ENCODE measurements around the gene NUDCD2. TPM values are rescaled to one million over a fixed set of nuclear protein-coding genes. Genes with fewer than 3 reads are reported as not detected.

The NUDCD2 gene
- total and polyA plus RNA-seq, 8 donors: 17.9 to 56.7 (median 48.6) TPM

DNA sequence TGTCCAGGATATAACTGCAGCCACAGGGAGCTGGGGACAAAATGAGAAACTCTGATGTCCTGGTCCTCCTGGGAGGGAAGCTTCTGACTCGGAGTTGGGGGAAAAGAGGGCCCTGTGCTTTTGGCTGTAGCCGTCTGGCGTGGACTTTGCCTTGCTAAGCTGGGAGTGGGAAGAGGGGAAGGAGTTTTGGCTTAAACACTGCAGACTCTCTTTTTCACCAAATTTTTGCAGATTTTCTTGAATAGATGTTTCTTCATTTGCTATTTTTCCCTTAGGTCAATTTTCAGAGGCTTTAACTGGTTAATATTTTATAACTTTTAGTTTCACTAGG is 29.8 kb upstream of the NUDCD2 start:
- Histone ChIP-seq H3K36me3 (no peaks in the 10 kb centered on the region), H3K4me1 (no peaks in the 10 kb centered on the region), H3K4me3 (no peak overlapping the region), H3K27ac (no peak overlapping the region), H3K27me3 (no peaks in the 10 kb centered on the region), H3K9me3 (no peaks in the 10 kb centered on the region)
- ATAC-seq: no peak
- intact Hi-C loops (cut with DNase I): no loop called here
- DNase-seq: no peak
- no peak for TF ChIP-seq CTCF (IDR thresholded peaks at IDR 0.05)

DNA sequence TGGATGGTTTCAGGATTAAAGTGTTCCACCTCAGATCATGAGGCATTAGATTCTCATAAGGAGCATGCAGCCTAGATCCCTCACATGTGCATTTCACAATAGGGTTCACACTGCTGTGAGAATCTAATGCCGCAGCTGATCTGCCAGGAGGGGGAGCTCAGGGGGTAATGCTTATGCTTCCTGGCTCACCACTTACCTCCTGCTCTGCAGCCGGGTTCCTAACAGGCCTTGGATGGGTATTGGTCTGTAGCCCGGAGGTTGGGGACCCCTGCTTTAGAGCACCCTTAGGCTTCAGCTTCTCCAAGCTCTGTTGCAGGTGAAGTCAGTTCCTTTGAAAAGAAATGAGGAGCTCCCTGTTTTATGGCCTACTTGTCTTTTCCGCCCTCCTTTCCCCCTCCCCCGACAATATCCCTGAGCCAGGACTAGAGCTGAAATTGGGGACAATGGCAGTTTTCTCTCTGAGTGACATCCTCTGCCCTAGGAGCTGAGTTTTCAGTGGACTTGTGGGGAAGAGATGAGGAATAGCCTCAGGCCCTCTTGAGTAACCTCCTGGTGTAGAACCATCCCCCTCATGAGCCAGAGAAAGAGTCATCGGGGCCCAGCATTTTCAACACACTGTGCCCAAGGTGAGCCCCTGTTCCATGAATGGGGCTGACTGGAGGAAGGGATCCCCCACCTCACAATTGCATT is 29.3 kb upstream of the NUDCD2 start:
- Histone ChIP-seq H3K27ac (no peak overlapping the region), H3K4me1 (no peaks in the 10 kb centered on the region), H3K4me3 (no peak overlapping the region), H3K27me3 (no peaks in the 10 kb centered on the region), H3K36me3 (no peaks in the 10 kb centered on the region), H3K9me3 (no peaks in the 10 kb centered on the region)
- no peak for DNase-seq
- TF ChIP-seq CTCF (IDR thresholded peaks at IDR 0.05): no peak
- intact Hi-C loops (cut with DNase I): no loop called here
- ATAC-seq: no peak

DNA sequence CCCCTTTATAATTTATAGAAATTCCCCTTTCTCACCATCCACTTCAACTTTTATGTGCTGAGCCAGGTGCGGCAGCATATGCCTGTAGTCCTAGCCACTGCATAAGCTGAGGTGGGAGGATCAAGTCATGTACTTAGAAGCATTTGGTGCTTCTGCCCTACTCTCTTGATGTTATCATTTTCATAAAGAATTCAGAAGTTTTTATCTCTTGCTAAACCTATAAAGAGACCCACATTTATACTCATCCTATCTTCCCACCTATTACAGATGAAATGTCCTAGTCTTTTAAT is 19.0 kb upstream of the NUDCD2 start:
- H3K4me3 ChIP-seq: no peak overlapping the region

DNA sequence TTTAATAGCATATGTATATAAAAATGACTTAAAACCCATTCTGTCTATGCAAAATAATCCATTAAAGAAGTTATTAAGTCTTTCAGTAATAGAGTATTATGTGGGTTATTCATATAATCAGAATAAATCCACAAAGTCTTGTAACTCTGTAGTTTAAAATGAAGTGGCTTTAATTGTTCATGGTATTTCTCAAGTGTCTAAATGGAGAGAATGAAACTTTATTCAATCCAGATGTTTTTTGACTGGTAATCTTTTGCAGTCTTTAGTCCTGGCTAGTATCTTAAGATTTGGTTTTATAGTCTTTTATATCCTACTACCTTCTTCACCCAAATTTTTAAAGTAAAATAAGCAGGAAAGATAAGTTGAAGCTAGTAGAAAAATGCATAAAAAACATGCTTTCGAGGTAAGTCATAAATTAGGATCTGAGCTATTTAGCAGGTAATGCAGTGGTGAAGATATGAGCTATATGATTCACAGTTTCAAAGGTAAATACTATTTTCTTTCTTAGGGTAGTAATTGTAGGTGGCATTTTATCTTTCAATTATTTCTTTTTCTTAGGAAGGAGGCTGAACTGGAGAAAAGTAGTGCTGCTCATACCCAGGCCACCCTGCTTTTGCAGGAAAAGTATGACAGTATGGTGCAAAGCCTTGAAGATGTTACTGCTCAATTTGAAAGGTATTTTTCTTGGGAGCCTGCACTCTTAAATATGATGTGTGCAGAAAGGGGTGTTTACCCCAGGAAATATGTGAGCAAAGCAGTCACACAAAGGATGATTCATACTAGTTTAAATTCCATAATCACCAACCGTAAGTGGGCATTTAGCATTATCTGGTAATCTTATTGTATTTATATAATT is 18.5 kb upstream of the NUDCD2 start:
- ATAC-seq (no peak), DNase-seq (no peak)
- H3K36me3 ChIP-seq: peaks cover 0 to 4% of the 10 kb centered on the region in 2 donors
- intact Hi-C loops (cut with DNase I): no loop called here
- H3K4me1 ChIP-seq: no peaks in the 10 kb centered on the region
- H3K27me3 ChIP-seq: no peaks in the 10 kb centered on the region
- H3K4me3 ChIP-seq: no peak overlapping the region
- H3K9me3 ChIP-seq: no peaks in the 10 kb centered on the region
- no peak for TF ChIP-seq CTCF (IDR thresholded peaks at IDR 0.05)
- H3K27ac ChIP-seq: no peak overlapping the region

More for the DNA sequence above, 19.0 kb upstream of the NUDCD2 start:
- TF ChIP-seq CTCF (IDR thresholded peaks at IDR 0.05): no peak
- H3K36me3 ChIP-seq: peaks cover 0 to 4% of the 10 kb centered on the region in 2 donors
- H3K27ac ChIP-seq: no peak overlapping the region
- no peaks in the 10 kb centered on the region for H3K4me1 ChIP-seq
- DNase-seq: no peak
- H3K27me3 ChIP-seq: no peaks in the 10 kb centered on the region
- intact Hi-C loops (cut with DNase I): no loop called here
- no peak for ATAC-seq
- no peaks in the 10 kb centered on the region for H3K9me3 ChIP-seq

DNA sequence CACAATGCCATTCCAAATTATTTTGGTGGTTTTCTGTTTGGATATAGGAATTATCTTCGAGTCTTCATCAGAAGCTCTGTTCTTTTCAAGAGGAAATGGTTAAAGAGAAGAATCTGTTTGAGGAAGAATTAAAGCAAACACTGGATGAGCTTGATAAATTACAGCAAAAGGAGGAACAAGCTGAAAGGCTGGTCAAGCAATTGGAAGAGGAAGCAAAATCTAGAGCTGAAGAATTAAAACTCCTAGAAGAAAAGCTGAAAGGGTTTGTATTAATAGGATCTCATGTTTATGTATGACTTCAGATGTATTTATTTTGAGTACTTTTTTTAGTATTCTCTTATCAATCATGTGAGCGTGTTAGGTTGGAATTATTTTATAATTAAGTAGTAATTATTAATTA is 15.5 kb upstream of the NUDCD2 start:
- no peak overlapping the region for H3K27ac ChIP-seq
- no peak for ATAC-seq
- intact Hi-C loops (cut with DNase I): no loop called here
- no peak overlapping the region for H3K4me3 ChIP-seq
- no peak for DNase-seq
- peaks cover 0 to 6% of the 10 kb centered on the region in 2 donors for H3K36me3 ChIP-seq
- no peaks in the 10 kb centered on the region for H3K27me3 ChIP-seq
- H3K4me1 ChIP-seq: no peaks in the 10 kb centered on the region
- no peak for TF ChIP-seq CTCF (IDR thresholded peaks at IDR 0.05)
- H3K9me3 ChIP-seq: no peaks in the 10 kb centered on the region
